ENCODE results near the gene FARS2.

Gene FARS2

DNA sequence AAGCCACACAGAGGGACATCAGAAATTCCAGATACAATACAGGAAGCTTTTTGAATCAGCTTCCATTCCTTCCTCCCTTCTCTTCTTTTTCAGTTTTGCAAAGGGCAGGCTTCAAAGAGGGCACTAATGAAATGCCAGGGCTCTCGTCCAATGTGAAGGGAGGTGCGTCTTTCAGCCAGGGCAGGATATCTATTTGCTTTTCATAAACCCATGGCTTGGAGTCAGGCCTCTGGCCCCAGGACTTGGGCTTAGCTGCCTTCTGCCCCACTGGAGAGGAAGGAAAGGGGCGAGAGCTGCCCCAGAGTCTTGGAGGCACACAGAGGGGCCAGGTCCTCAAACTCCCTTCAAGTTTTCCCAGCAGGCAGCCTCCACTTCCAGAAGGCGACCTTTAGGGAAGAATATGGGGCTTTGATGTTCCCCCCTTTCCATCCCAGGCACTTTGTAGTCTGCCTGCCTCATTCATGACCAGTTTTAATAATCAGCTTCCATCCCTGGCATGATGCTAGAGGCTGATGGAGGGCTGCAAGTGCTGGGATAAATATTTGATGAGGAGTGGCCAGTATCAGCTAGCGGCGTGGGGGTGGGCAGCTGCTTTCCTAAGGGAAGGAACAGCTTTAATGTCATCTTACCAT, 510.6 kb downstream of the FARS2 start:
- Histone ChIP-seq H3K4me3 (ENCODE audit: low read depth in 1 of 2, low read length in 2 of 2) (no peak overlapping the region), H3K9me3 (ENCODE audit: low read length) (no peaks in the 10 kb centered on the region), H3K9ac (ENCODE audit: low read length) (no peak overlapping the region), H3K27me3 (ENCODE audit: control insufficient read depth in 1 of 2, insufficient read depth in 2 of 2, low read length in 2 of 2) (no peaks in the 10 kb centered on the region), H3K4me1 (ENCODE audit: insufficient read depth, low read length) (no peaks in the 10 kb centered on the region), H3K36me3 (ENCODE audit: insufficient read depth, low read length) (peaks cover 3% of the 10 kb centered on the region), H3K27ac (ENCODE audit: low read depth, low read length) (no peak overlapping the region)

DNA sequence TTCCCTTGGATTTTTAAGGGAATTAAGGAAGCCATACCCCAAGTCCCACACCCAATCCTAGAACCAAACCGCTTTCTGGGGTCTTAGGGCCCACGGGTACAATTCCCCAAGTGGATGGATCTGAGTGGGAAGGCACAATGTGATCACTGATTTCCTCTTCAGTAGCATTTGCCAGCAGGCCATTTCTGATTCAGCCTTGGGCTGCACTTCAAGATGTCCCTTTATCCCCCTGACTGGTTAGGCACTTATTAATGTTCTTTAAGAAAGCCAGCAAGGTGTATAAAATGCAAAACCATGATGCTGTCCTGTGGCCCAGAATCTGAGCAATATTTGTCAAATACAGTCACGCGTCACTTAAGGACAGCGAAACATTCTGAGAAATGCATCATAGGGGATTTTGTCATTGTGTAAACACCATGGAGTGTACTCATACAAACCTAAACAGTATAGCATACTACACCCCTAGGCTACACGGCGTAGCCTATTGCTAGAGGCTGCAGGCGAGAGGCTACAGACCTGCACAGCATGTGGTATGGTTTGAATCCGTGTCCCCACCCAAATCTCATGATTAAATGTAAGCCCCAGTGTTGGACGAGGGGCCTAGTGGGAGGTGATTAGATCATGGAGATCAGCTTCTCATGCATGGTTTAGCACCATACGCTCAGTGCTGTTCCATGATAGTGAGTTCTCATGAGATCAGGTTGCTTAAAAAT, 511.3 kb downstream of the FARS2 start:
- no peak overlapping the region for H3K27ac ChIP-seq (ENCODE audit: low read depth, low read length)
- no peaks in the 10 kb centered on the region for H3K27me3 ChIP-seq (ENCODE audit: control insufficient read depth in 1 of 2, insufficient read depth in 2 of 2, low read length in 2 of 2)
- no peaks in the 10 kb centered on the region for H3K9me3 ChIP-seq (ENCODE audit: low read length)
- H3K4me3 ChIP-seq (ENCODE audit: low read depth in 1 of 2, low read length in 2 of 2), result no peak overlapping the region
- no peak overlapping the region for H3K9ac ChIP-seq (ENCODE audit: low read length)
- peaks cover 3% of the 10 kb centered on the region for H3K36me3 ChIP-seq (ENCODE audit: insufficient read depth, low read length)
- H3K4me1 ChIP-seq (ENCODE audit: insufficient read depth, low read length), result no peaks in the 10 kb centered on the region

DNA sequence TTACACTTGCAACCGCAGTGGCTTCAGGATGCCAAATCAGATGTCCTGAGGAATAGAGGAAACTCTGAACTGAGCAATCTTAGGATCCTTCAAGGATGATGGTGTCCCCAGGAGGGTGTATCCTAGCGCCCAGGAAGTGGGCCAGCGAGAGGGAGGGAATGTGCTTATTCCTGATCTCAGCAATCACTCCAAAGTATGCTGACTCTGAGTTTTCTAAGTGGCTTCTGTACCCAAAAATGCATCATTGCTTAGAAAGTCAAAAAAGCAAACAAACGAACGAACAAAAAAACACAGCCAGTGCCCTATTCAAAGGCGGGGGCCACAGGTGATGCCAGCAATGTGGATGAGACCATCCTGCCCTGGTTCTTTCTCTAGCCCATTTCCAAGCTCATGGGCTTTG, 514.8 kb downstream of the FARS2 start:
- Histone ChIP-seq H3K27me3 (ENCODE audit: control insufficient read depth in 1 of 2, insufficient read depth in 2 of 2, low read length in 2 of 2) (no peaks in the 10 kb centered on the region), H3K4me1 (ENCODE audit: insufficient read depth, low read length) (no peaks in the 10 kb centered on the region), H3K9ac (ENCODE audit: low read length) (no peak overlapping the region), H3K9me3 (ENCODE audit: low read length) (no peaks in the 10 kb centered on the region), H3K4me3 (ENCODE audit: low read depth in 1 of 2, low read length in 2 of 2) (no peak overlapping the region), H3K27ac (ENCODE audit: low read depth, low read length) (no peak overlapping the region), H3K36me3 (ENCODE audit: insufficient read depth, low read length) (peaks cover 3% of the 10 kb centered on the region)

DNA sequence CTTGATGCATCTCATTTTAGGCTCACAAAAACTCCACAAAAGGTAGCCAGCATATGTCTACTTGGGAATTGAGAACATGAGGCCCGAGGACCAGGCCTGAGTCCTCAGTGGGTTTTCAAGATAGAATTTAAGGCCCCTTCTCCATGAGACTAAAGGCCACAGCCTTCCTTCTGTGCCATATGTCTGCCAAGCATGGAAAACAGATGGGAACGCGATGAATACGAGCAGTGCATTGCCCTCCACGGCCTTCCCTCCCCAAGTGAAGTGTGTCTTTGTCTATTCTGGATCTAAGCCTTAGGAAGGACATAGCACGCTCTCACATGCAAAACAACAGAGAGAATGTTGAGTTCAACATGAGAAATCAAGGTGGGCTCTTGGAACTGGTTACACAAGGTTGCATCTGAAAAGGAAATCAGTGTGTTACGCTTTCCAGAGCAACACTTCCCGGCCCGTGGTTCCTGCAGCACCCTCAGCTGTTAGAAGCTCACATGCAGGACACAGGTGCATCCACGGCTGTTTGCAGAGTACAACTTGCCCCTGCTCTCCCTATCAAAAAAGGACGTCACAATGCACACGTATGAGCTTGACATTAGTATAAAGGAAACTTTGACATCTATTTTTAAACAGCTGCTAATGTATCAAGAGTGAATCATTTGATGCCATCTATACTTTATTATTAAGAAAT, 515.5 kb downstream of the FARS2 start:
- Histone ChIP-seq H3K9me3 (ENCODE audit: low read length) (no peaks in the 10 kb centered on the region), H3K4me1 (ENCODE audit: insufficient read depth, low read length) (no peaks in the 10 kb centered on the region), H3K27me3 (ENCODE audit: control insufficient read depth in 1 of 2, insufficient read depth in 2 of 2, low read length in 2 of 2) (no peaks in the 10 kb centered on the region), H3K36me3 (ENCODE audit: insufficient read depth, low read length) (peaks cover 3% of the 10 kb centered on the region), H3K9ac (ENCODE audit: low read length) (no peak overlapping the region), H3K4me3 (ENCODE audit: low read depth in 1 of 2, low read length in 2 of 2) (no peak overlapping the region), H3K27ac (ENCODE audit: low read depth, low read length) (no peak overlapping the region)

DNA sequence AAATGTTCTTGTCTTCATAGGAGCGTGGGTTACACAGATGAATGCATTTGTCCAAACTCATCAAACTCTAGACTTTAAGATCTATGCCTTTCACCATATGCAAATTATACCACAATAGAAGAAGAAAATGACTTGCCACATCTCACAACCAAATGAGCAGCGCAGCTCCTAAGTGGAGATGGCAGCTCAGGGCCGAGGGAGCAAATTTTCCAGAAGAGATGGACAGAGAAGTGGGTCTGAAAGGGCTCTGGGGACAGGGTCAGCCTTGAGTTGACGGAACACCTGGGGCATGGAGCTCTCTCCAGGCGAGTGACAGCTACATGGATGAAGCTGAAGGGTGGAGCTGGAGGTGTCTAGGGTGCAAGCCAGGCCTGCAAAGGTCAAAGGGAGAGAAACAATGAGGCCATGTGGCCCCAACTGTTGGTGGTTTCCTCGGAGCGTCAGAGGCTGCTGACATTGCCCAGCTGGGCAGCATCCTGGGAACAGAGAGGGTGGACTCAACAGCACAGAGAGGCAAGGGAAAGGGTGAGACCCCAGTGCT, 517.1 kb downstream of the FARS2 start:
- Histone ChIP-seq H3K27me3 (ENCODE audit: control insufficient read depth in 1 of 2, insufficient read depth in 2 of 2, low read length in 2 of 2) (no peaks in the 10 kb centered on the region), H3K9me3 (ENCODE audit: low read length) (no peaks in the 10 kb centered on the region), H3K27ac (ENCODE audit: low read depth, low read length) (no peak overlapping the region), H3K36me3 (ENCODE audit: insufficient read depth, low read length) (no peaks in the 10 kb centered on the region), H3K4me1 (ENCODE audit: insufficient read depth, low read length) (no peaks in the 10 kb centered on the region), H3K4me3 (ENCODE audit: low read depth in 1 of 2, low read length in 2 of 2) (no peak overlapping the region), H3K9ac (ENCODE audit: low read length) (no peak overlapping the region)

DNA sequence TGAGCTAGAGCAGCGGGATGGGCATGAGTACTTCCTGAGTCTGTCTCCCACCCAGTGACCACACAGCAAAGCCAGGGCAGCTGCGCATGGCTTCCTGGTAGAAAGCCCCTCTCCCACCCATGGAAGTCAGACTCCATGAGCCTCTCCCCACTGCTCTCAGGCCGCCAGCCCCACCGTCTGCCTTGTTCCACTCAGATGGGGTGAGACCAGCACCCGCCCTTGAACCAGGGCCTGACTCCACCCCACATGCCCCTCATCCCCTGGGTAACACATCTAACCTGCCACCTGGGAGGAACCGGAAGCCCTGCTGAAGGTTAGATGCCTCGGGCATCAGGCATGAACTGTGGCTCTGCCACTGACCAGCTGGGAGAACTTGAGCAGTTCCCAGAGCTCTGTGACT, 517.6 kb downstream of the FARS2 start:
- H3K4me3 ChIP-seq (ENCODE audit: low read depth in 1 of 2, low read length in 2 of 2), result no peak overlapping the region
- no peaks in the 10 kb centered on the region for H3K4me1 ChIP-seq (ENCODE audit: insufficient read depth, low read length)
- no peaks in the 10 kb centered on the region for H3K9me3 ChIP-seq (ENCODE audit: low read length)
- no peak overlapping the region for H3K9ac ChIP-seq (ENCODE audit: low read length)
- no peaks in the 10 kb centered on the region for H3K27me3 ChIP-seq (ENCODE audit: control insufficient read depth in 1 of 2, insufficient read depth in 2 of 2, low read length in 2 of 2)
- H3K27ac ChIP-seq (ENCODE audit: low read depth, low read length), result no peak overlapping the region
- no peaks in the 10 kb centered on the region for H3K36me3 ChIP-seq (ENCODE audit: insufficient read depth, low read length)

DNA sequence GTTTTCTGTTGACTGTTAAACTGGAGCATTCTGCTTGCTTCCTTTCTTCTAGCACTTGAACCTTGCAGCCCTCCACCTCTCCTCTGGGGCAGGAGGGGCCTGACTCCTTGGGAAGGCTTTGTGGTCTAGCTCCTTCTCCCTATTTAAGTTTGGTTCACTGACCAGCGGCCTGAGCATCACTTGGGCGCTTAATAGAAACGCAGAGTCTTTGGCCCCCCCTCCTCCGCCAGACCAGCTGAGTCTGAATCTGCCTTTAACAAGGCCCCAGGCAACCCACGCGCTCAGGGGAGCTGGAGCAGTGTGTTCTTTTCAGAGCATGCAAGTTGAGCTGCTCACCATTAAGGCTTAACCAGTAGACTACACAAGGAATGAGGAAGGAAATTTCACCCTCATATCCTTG, 519.7 kb downstream of the FARS2 start:
- H3K27ac ChIP-seq (ENCODE audit: low read depth, low read length), result no peak overlapping the region
- no peak overlapping the region for H3K4me3 ChIP-seq (ENCODE audit: low read depth in 1 of 2, low read length in 2 of 2)
- no peaks in the 10 kb centered on the region for H3K36me3 ChIP-seq (ENCODE audit: insufficient read depth, low read length)
- H3K27me3 ChIP-seq (ENCODE audit: control insufficient read depth in 1 of 2, insufficient read depth in 2 of 2, low read length in 2 of 2), result no peaks in the 10 kb centered on the region
- H3K9ac ChIP-seq (ENCODE audit: low read length), result no peak overlapping the region
- no peaks in the 10 kb centered on the region for H3K4me1 ChIP-seq (ENCODE audit: insufficient read depth, low read length)
- H3K9me3 ChIP-seq (ENCODE audit: low read length), result no peaks in the 10 kb centered on the region

DNA sequence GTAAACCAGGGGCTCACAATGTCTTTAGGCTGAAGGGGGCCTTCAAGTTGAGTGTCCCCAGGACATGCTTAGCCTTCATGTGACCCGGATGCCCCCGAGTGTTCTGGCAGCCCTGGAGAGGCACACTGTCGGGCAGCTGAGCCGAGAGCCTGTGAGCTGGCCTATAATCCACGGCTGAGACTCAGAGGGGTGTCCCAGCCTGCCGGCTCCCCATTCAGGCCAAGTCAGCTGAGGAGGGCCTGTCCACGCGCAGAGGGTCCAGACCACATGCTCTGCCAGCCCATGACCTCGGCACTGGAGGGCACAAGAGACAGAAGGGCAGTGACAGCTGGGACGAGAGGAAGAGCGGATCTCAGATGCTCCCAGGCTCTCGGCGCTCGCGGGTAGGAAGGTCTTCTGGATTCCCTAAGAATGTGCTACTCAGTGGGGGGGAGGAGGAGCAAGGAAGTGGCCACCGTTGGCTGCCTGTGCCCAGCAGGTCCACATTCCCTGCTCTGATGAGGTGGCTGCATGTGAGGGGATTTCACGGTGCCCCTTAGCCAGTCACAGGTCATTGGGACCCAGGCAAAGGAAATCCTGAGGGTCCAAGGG, 520.7 kb downstream of the FARS2 start:
- H3K27ac ChIP-seq (ENCODE audit: low read depth, low read length), result no peak overlapping the region
- H3K9me3 ChIP-seq (ENCODE audit: low read length), result no peaks in the 10 kb centered on the region
- H3K9ac ChIP-seq (ENCODE audit: low read length), result no peak overlapping the region
- H3K27me3 ChIP-seq (ENCODE audit: control insufficient read depth in 1 of 2, insufficient read depth in 2 of 2, low read length in 2 of 2), result no peaks in the 10 kb centered on the region
- no peaks in the 10 kb centered on the region for H3K36me3 ChIP-seq (ENCODE audit: insufficient read depth, low read length)
- no peaks in the 10 kb centered on the region for H3K4me1 ChIP-seq (ENCODE audit: insufficient read depth, low read length)
- H3K4me3 ChIP-seq (ENCODE audit: low read depth in 1 of 2, low read length in 2 of 2), result no peak overlapping the region

DNA sequence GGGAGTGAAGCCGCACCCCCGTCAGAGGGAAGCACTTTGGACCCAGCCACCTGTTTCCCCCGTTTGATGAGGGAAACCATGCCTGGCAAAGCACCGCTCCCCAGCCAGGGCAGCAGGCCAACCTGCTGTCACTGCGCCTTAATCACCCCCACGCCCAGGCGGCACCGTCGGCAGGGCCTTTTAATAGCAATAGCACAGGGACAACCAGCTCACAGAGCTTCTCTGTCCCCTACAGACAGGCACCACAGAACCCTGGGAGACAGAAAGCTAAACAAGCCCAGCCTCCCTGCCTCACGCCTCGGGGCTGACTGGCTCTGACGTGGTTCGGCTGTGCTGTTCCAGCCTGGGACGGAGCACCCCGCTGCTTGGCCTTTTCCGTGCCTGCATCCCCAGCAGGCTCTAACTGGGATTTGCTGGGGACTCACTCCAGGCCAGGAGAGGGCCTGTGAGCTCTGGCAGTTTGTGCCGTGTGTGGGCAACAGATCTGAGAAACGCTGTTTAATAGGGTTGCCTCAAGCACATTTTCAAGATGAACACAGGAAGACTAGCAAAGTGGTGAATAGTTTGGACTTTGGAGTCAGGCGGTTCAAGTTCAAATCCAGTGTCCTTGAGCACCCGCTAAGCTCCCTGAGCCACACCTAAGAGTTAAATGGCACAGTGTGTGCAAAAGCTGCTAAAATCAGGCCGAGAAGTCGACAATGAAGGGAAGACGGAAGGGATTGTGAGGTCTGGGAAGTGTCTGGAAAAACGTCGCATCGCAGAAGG, 521.7 kb downstream of the FARS2 start:
- Histone ChIP-seq H3K27ac (ENCODE audit: low read depth, low read length) (no peak overlapping the region), H3K4me3 (ENCODE audit: low read depth in 1 of 2, low read length in 2 of 2) (no peak overlapping the region), H3K27me3 (ENCODE audit: control insufficient read depth in 1 of 2, insufficient read depth in 2 of 2, low read length in 2 of 2) (no peaks in the 10 kb centered on the region), H3K4me1 (ENCODE audit: insufficient read depth, low read length) (no peaks in the 10 kb centered on the region), H3K9ac (ENCODE audit: low read length) (no peak overlapping the region), H3K36me3 (ENCODE audit: insufficient read depth, low read length) (no peaks in the 10 kb centered on the region), H3K9me3 (ENCODE audit: low read length) (no peaks in the 10 kb centered on the region)

DNA sequence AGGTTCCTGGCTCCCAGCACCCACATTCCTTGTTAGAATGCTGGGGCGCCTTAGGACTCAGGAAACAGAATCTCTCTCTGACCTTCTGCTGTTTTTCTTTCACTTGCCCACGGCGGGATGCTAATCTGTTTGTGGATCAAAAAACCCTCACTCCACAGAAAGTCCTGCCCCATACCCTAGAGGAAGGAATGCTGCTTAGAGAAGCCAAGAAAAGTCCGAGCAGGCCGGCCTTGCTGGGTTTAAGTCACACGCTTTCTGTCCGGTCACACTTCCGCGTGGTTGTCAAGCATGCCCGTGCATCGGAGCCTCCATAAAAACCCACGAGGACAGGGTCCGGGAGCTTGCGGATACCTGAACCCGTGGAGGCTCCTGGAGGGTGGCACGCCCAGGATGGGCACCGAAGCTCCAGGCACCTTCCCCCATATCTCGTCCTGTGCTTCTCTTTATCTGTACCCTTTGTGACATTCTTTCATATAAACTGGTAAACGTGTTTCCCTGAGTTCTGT, 522.3 kb downstream of the FARS2 start:
- Histone ChIP-seq H3K4me3 (ENCODE audit: low read depth in 1 of 2, low read length in 2 of 2) (no peak overlapping the region), H3K9ac (ENCODE audit: low read length) (no peak overlapping the region), H3K9me3 (ENCODE audit: low read length) (no peaks in the 10 kb centered on the region), H3K27me3 (ENCODE audit: control insufficient read depth in 1 of 2, insufficient read depth in 2 of 2, low read length in 2 of 2) (no peaks in the 10 kb centered on the region), H3K4me1 (ENCODE audit: insufficient read depth, low read length) (no peaks in the 10 kb centered on the region), H3K27ac (ENCODE audit: low read depth, low read length) (no peak overlapping the region), H3K36me3 (ENCODE audit: insufficient read depth, low read length) (no peaks in the 10 kb centered on the region)

DNA sequence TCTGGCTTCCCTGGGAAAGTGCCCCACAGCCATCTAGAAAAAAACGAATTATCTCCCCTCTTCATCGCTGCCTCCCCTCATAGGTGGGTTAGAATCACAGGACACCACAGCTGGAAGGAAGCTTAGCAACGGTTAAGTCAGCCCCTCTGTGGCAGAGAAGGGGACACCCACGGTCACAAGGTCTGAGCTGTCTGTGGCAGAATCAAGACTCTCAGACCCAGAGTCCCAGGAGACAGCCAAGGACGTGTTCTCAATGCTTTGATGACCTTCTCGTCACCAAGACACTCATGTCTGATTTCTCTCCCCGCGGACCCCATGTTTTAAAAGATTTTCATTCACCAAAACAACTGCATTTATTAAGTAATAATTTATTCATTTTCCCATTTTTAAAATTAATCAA, 523.9 kb downstream of the FARS2 start:
- Histone ChIP-seq H3K4me3 (ENCODE audit: low read depth in 1 of 2, low read length in 2 of 2) (no peak overlapping the region), H3K9me3 (ENCODE audit: low read length) (no peaks in the 10 kb centered on the region), H3K36me3 (ENCODE audit: insufficient read depth, low read length) (no peaks in the 10 kb centered on the region), H3K27ac (ENCODE audit: low read depth, low read length) (no peak overlapping the region), H3K9ac (ENCODE audit: low read length) (no peak overlapping the region), H3K4me1 (ENCODE audit: insufficient read depth, low read length) (no peaks in the 10 kb centered on the region), H3K27me3 (ENCODE audit: control insufficient read depth in 1 of 2, insufficient read depth in 2 of 2, low read length in 2 of 2) (no peaks in the 10 kb centered on the region)
